ENCODE measurements around the gene IGF2BP2. TPM values are rescaled to one million over a fixed set of nuclear protein-coding genes. Genes with fewer than 3 reads are reported as not detected.

IGF2BP2 gene
- total and polyA plus RNA-seq, 9 of the 15 experiments (the other 6 are each of a cell fraction or from before 2014, with no cell fraction given): 3.2 to 59.6 (median 30.5) TPM

- no TSS peak for BruUV-seq (replicated peaks)
- ChIA-PET CTCF (ENCODE audit: low intra/inter-chr PET ratio) (no interaction called here), POLR2A (interaction anchor here (0.6 to 2.1 kb wide), 5 partner anchors 29 to 163 kb away, joined by 3 to 5 read pairs (median 3); no protein-coding TSS in a partner anchor)
- H3K27ac ChIP-seq (ENCODE audit: extremely low read depth, low read depth, low read length): no peak overlapping the region
- FAIRE-seq (no peak), ATAC-seq (no peak), DNase-seq (ENCODE audit: extremely low read depth in 1 of 4, low spot score in 3 of 4) (no peak)
- 0 out of 2 replicates have a peak, but pooled peaks have one; percentile 42 for TF ChIP-seq FOXJ2 (tag; IDR thresholded peaks at IDR 0.05)
- peak; percentile 38 for TF ChIP-seq MEIS2 (IDR thresholded peaks at IDR 0.05; ENCODE audit: partially characterized antibody)
- no peak for TF ChIP-seq BDP1 (IDR thresholded peaks at IDR 0.05; ENCODE audit: insufficient read depth, insufficient read length)
- 0 out of 2 replicates have a peak, but pooled peaks have one; percentile 38 for TF ChIP-seq SOX6 (IDR thresholded peaks at IDR 0.05)
- peak; percentile 36 for TF ChIP-seq PKNOX1 (IDR thresholded peaks at IDR 0.05)
- TF ChIP-seq LEF1 (IDR thresholded peaks at IDR 0.05): no peak
- TF ChIP-seq CCAR2 (IDR thresholded peaks at IDR 0.05; ENCODE audit: low read depth, low read length): no peak
- no peak for TF ChIP-seq CHCHD3 (CRISPR knock-in tag; IDR thresholded peaks at IDR 0.05)
- peaks cover 32% of the 10 kb centered on the region for H4K20me1 ChIP-seq (replicated peaks; ENCODE audit: control insufficient read depth, insufficient read depth, low read length)
- no peaks in the 10 kb centered on the region; the same call in 2 of the 3 replicates for H3K36me3 ChIP-seq (ENCODE audit: control insufficient read depth, insufficient read depth, low read length)
- no peak overlapping the region for H3K4me3 ChIP-seq
- H3K27me3 ChIP-seq (ENCODE audit: control insufficient read depth in 2 of 2, insufficient read depth in 2 of 2, low read length in 2 of 2): no peaks in the 10 kb centered on the region; a peak in 1 of 5 replicates
- no peaks in the 10 kb centered on the region for H3K9me3 ChIP-seq (replicated peaks; ENCODE audit: control insufficient read depth, insufficient read depth, low read depth, low read length)
- in situ Hi-C loops (cut with MboI) (no loop called here), intact Hi-C loops (cut with micrococcal nuclease) (no loop called here)
- H3K9ac ChIP-seq (ENCODE audit: insufficient read depth in 1 of 2, low read depth in 2 of 2, low read length in 2 of 2): peak overlapping the region; percentile 10 to 43; a peak in 1 of 4 replicates
- 51% methylated on average over 4 of the region's 4 CpGs for WGBS (ENCODE audit: insufficient coverage, low coverage, missing lambda C conversion rate)
- H3K4me2 ChIP-seq (ENCODE audit: insufficient read depth, low read length): no peak overlapping the region
- H3K4me1 ChIP-seq (replicated peaks in 1 of 2; ENCODE audit: control insufficient read depth in 2 of 2, insufficient read depth in 2 of 2, low read length in 2 of 2): peaks cover 4 to 43% of the 10 kb centered on the region in 2 experiments; a peak in 4 of 5 replicates
- H3K9me1 ChIP-seq (ENCODE audit: control insufficient read depth, insufficient read depth, low read length): no peaks in the 10 kb centered on the region
- H3K79me2 ChIP-seq (ENCODE audit: control insufficient read depth, insufficient read depth, low read length): peaks cover 95% of the 10 kb centered on the region
- no peak overlapping the region for H2AFZ ChIP-seq (ENCODE audit: low read depth, low read length)
Measured at GRCh38 chr3:185763347-185764005, 61.4 kb downstream of the IGF2BP2 start.
